K562 (cell line): Measurements from ENCODE around the gene MCM6. TPM values are rescaled to one million over a fixed set of nuclear protein-coding genes. Genes with fewer than 3 reads are reported as not detected.
"Not testable (repeated sequence)": the region's sequence is repeated elsewhere in the genome, so short reads cannot be mapped to it uniquely, and the experiment has no call there.

ENCODE experiments used
- ATAC-seq: fragments of 200-7000 bp; cut with Tn5 transposase; 3 replicates; pipeline ENCODE4 v1.9.1; 2020; ENCODE audit warnings: moderate library complexity
- BruUV-seq: library from RNA; stranded (reverse); fragments of 400-500 nt; replicated peaks from 2 replicates; lab custom pipeline; 2021; lab: Mats Ljungman, UMichigan
- CTCF ChIA-PET: fragments of 300-600 bp; formaldehyde crosslinking; extraction: SDS; loops from one replicate; lab custom pipeline; 2021; ENCODE audit warnings: low intra/inter-chr PET ratio; lab: Yijun Ruan, JAX
- POLR2A ChIA-PET: fragments of 300-600, 350-650 bp; sonication (Branson Sonifier 250); formaldehyde crosslinking; extraction: SDS; loops from one replicate; lab custom pipeline; 2021; ENCODE audit warnings: antibody characterized with exemption, inconsistent platforms; lab: Yijun Ruan, JAX
- DNase-seq, 4 experiments: peaks; one replicate each; pipeline versions ENCODE4 v3.0.0 to v3.0.0-alpha.2; 2011 to 2018; ENCODE audit warnings: low spot score in 3 of 4, mixed read lengths in 3 of 4; ENCODE audit errors: extremely low read depth in 1 of 4
- FAIRE-seq: peaks from 2 replicates; lab custom pipeline; 2011; peaks lifted over from hg19 to GRCh38; lab: Jason Lieb, UNC
- H2AFZ ChIP-seq: 2 replicates; pipeline ENCODE4 v1.6.0; 2011; ENCODE audit warnings: low read depth, low read length, control low read depth, inconsistent platforms
- H3K27ac ChIP-seq: fragments of 200-600 bp; 3 replicates; pipeline ENCODE4 v1.8.0; 2011; ENCODE audit warnings: low read depth, mild to moderate bottlenecking, control low read depth, inconsistent platforms, low read length, moderate library complexity, mixed read lengths; ENCODE audit errors: extremely low read depth
- H3K27me3 ChIP-seq, 2 experiments: fragments of 300-600 bp in 1 of 2; 2 replicates in 1 of 2; 3 replicates in 1 of 2; pipeline versions ENCODE4 v1.6.0 to v1.8.0; 2011; ENCODE audit warnings: inconsistent platforms in 2 of 2, low read length in 2 of 2, mild to moderate bottlenecking in 1 of 2, mixed read lengths in 1 of 2, moderate library complexity in 1 of 2; ENCODE audit not compliant: control insufficient read depth in 2 of 2, insufficient read depth in 2 of 2
- H3K36me3 ChIP-seq: fragments of 300-600 bp; 3 replicates; pipeline ENCODE4 v1.8.0; 2011; ENCODE audit warnings: mild to moderate bottlenecking, low read length, inconsistent platforms; ENCODE audit not compliant: control insufficient read depth, insufficient read depth
- H3K4me1 ChIP-seq, 2 experiments: fragments of 200-600 bp in 1 of 2; replicated peaks in 1 of 2; 2 replicates in 1 of 2; 3 replicates in 1 of 2; pipeline versions ENCODE4 v1.5.1 to v1.8.0; 2011; ENCODE audit warnings: inconsistent platforms in 2 of 2, low read length in 2 of 2, mild to moderate bottlenecking in 1 of 2, mixed read lengths in 1 of 2, moderate library complexity in 1 of 2; ENCODE audit not compliant: control insufficient read depth in 2 of 2, insufficient read depth in 2 of 2
- H3K4me2 ChIP-seq: 2 replicates; pipeline ENCODE4 v1.6.1; 2011; ENCODE audit warnings: low read length, control low read depth, inconsistent platforms, mixed read lengths; ENCODE audit not compliant: insufficient read depth
- H3K4me3 ChIP-seq: fragments of 200-600 bp; sonication (generic), shearing (Covaris generic); 2 replicates; pipeline ENCODE4 v1.5.1; 2016; ENCODE audit warnings: control low read depth, inconsistent platforms
- H3K79me2 ChIP-seq: fragments of 200-600 bp; 3 replicates; pipeline ENCODE4 v1.8.0; 2011; ENCODE audit warnings: low read length, inconsistent platforms; ENCODE audit not compliant: control insufficient read depth, insufficient read depth
- H3K9ac ChIP-seq, 2 experiments: 2 replicates each; pipeline versions ENCODE4 v1.6.0 to v1.6.1; 2011; ENCODE audit warnings: low read depth in 2 of 2, low read length in 2 of 2, control low read depth in 1 of 2, inconsistent platforms in 1 of 2, mild to moderate bottlenecking in 1 of 2, mixed read lengths in 1 of 2; ENCODE audit not compliant: insufficient read depth in 1 of 2
- H3K9me1 ChIP-seq: one replicate; pipeline ENCODE4 v1.6.0; 2011; ENCODE audit warnings: inconsistent platforms, mild to moderate bottlenecking, low read length, moderate library complexity; ENCODE audit not compliant: control insufficient read depth, insufficient read depth
- H3K9me3 ChIP-seq: replicated peaks from 2 replicates; pipeline ENCODE4 v1.5.1; 2011; ENCODE audit warnings: low read depth, low read length, inconsistent platforms; ENCODE audit not compliant: control insufficient read depth, insufficient read depth
- H4K20me1 ChIP-seq: replicated peaks from 2 replicates; pipeline ENCODE4 v1.6.1; 2011; ENCODE audit warnings: low read length, inconsistent platforms, mixed read lengths; ENCODE audit not compliant: control insufficient read depth, insufficient read depth
- ADNP ChIP-seq: fragments of 200-800 bp; sonication (Bioruptor generic); IDR thresholded peaks from 2 replicates; pipeline ENCODE4 v1.6.1; 2016; ENCODE audit warnings: missing genetic modification characterization, missing compliant biosample characterization
- ARNT ChIP-seq, 2 experiments: fragments of 450-650 bp; IDR thresholded peaks; 2 replicates each; pipeline ENCODE4 v1.6.1; 2016; ENCODE audit warnings: mild to moderate bottlenecking in 1 of 2
- BCOR ChIP-seq: fragments of 450-650 bp; IDR thresholded peaks from 2 replicates; pipeline ENCODE4 v1.6.1; 2016
- WGBS: fragments of 100-300 bp; shearing (Covaris generic); methylation state at CpG from one replicate; pipeline ENCODE4 v1.1.6; 2016; ENCODE audit warnings: low coverage, mixed read lengths; ENCODE audit not compliant: insufficient coverage; ENCODE audit errors: missing lambda C conversion rate; 5-methylcytosine and 5-hydroxymethylcytosine counted together
- in situ Hi-C: fragments of 300-500 bp; cut with MboI; formaldehyde crosslinking; loops from 4 replicates; pipeline ENCODE4 v1.15.0; 2018; ENCODE audit warnings: inconsistent platforms, mixed read lengths
- intact Hi-C: fragments of 100-400 bp; cut with micrococcal nuclease; formaldehyde crosslinking; loops from 2 replicates; pipeline ENCODE4 v1.14.2; 2022
- polyA plus RNA-seq, 8 experiments: library from polyadenylated mRNA; depleted of rRNA in 4 of 8; stranded (reverse) in 5 of 8; unstranded in 3 of 8; fragments of >200 nt; fragmentation: Nextera tagmentation in 2 of 8; fragmentation: Illumina TruSeq in 1 of 8; extraction: Ambion mirVana in 2 of 8; extraction: Trizol in 1 of 8; gene quantifications; 2 replicates each; pipeline versions ENCODE4 v1.2.1 to v1.2.3, GENCODE V29; 2011 to 2014; ENCODE audit warnings: inconsistent platforms in 1 of 8, missing spikeins in 1 of 8
- total RNA-seq, 7 experiments: library from RNA; depleted of rRNA in 6 of 7; stranded (reverse); fragments of >200 nt in 6 of 7; fragmentation: Illumina TruSeq in 2 of 7; extraction: Trizol in 2 of 7; gene quantifications; 2 replicates each; pipeline versions ENCODE4 v1.2.1 to v1.2.3, GENCODE V29; 2011 to 2021; ENCODE audit warnings: low replicate concordance in 1 of 7
- TF ChIP-seq, protein P1 (sequence below): fragments of 450-650 bp; IDR thresholded peaks from 2 replicates; pipeline ENCODE4 v1.6.1; 2016; ENCODE audit warnings: antibody characterized with exemption

MCM6 gene
- total and polyA plus RNA-seq, 9 of the 15 experiments (the other 6 are each of a cell fraction or from before 2014, with no cell fraction given) = 42.6 to 133 (median 82.4) TPM

DNA sequence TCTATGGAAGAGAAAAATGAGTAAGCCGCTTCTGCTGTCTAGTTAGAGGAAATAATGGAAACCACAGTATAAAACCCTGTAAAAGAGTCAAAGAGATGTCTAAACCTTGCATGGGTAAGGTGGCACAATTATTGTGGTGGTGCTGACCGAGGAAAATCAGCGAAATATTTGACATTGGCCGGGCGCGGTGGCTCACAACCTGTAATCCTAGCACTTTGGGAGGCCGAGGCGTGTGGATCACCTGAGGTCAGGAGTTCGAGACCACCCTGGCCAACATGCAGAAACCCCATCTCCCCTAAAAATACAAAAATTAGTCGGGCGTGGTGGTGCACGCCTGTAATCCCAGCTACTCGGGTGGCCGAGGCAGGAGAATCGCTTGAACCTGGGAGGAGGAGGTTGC, 527 bp upstream of the MCM6 start:
- intact Hi-C loops = loop anchor here (5.0 kb wide), 1 partner anchor 111 kb away; the partner anchor contains the start of gene DARS1
- FAIRE-seq, in situ Hi-C loops, H3K9me3 ChIP-seq, H3K9me1 ChIP-seq, DNase-seq, H4K20me1 ChIP-seq, ATAC-seq, H3K27me3 ChIP-seq, CTCF ChIA-PET: not testable (repeated sequence)
- Histone ChIP-seq H3K27ac (peak overlapping the region; percentile 71), H2AFZ (peak overlapping the region; percentile 99), H3K9ac (peak overlapping the region; percentile 92 to 97), H3K4me1 (peaks cover 12 to 14% of the 10 kb centered on the region in 2 experiments; a peak in 4 of 5 replicates), H3K4me3 (peak overlapping the region; percentile 82; the same call in 1 of the 2 replicates), H3K36me3 (peaks cover 29% of the 10 kb centered on the region), H3K79me2 (peaks cover 42% of the 10 kb centered on the region), H3K4me2 (peak overlapping the region; percentile 70)
- 37% methylated on average over 15 of the region's 15 CpGs for WGBS
- POLR2A ChIA-PET = interaction anchor here (0.6 to 2.1 kb wide), 6 partner anchors 9 to 603 kb away, joined by 3 to 18 read pairs (median 4); no protein-coding TSS in a partner anchor
- TF ChIP-seq, protein P1, sequence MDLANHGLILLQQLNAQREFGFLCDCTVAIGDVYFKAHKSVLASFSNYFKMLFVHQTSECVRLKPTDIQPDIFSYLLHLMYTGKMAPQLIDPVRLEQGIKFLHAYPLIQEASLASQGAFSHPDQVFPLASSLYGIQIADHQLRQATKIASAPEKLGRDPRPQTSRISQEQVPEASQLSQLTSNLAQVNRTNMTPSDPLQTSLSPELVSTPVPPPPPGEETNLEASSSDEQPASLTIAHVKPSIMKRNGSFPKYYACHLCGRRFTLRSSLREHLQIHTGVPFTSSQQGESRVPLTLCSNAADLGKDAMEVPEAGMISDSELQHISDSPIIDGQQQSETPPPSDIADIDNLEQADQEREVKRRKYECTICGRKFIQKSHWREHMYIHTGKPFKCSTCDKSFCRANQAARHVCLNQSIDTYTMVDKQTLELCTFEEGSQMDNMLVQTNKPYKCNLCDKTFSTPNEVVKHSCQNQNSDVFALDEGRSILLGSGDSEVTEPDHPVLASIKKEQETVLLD = 0 out of 2 replicates have a peak, but pooled peaks have one; percentile 3
- TF ChIP-seq ADNP (tag) (peak; percentile 39), BCOR (peak; percentile 44; the same call in 1 of the 2 replicates), ARNT (IDR thresholded peaks at IDR 0.05) (peak in 1 of 2 experiments; percentile 44; a peak in 1 of 4 replicates)
- BruUV-seq = TSS peak; percentile 93
